GM12878 (cell line): Measurements from ENCODE around the gene EPHA8. TPM values are rescaled to one million over a fixed set of nuclear protein-coding genes. Genes with fewer than 3 reads are reported as not detected.

Experiments
- ATAC-seq: fragments of 200-7000 bp; cut with Tn5 transposase; 3 replicates; pipeline ENCODE4 v1.9.1; 2020; ENCODE audit warnings: mild to moderate bottlenecking, moderate library complexity
- BruUV-seq: library from RNA; stranded (reverse); fragments of 400-500 nt; replicated peaks from 2 replicates; lab custom pipeline; 2021; lab: Mats Ljungman, UMichigan
- CTCF ChIA-PET: fragments of 300-600 bp; sonication (Branson Sonifier 250); formaldehyde crosslinking; extraction: SDS; loops from one replicate; lab custom pipeline; 2021; ENCODE audit warnings: inconsistent platforms; lab: Yijun Ruan, JAX
- POLR2A ChIA-PET: fragments of 350-600 bp; formaldehyde crosslinking; extraction: SDS; loops from one replicate; lab custom pipeline; 2021; ENCODE audit warnings: inconsistent platforms; lab: Charles Lee
- RAD21 ChIA-PET: fragments of 300-600 bp; sonication (Branson Sonifier 250); formaldehyde crosslinking; loops from one replicate; lab custom pipeline; 2023; ENCODE audit warnings: antibody characterized with exemption; ENCODE audit not compliant: unreplicated experiment; lab: Charles Lee
- SMC1A ChIA-PET: fragments of 300-600 bp; sonication (Branson Sonifier 250); formaldehyde crosslinking; loops from one replicate; lab custom pipeline; 2023; ENCODE audit not compliant: unreplicated experiment, uncharacterized antibody; lab: Charles Lee
- DNase-seq: peaks from one replicate; pipeline ENCODE4 v3.0.0-alpha.2; 2011; ENCODE audit warnings: low read depth, low spot score
- FAIRE-seq: peaks from 3 replicates; lab custom pipeline; 2011; peaks lifted over from hg19 to GRCh38; lab: Jason Lieb, UNC
- H2AFZ ChIP-seq: 2 replicates; pipeline ENCODE4 v1.6.0; 2011; ENCODE audit warnings: low read depth, low read length, control low read depth; ENCODE audit not compliant: control insufficient read depth
- H3K27ac ChIP-seq: 2 replicates; pipeline ENCODE4 v1.5.1; 2011; ENCODE audit warnings: control low read depth; ENCODE audit not compliant: control insufficient read depth, insufficient read depth
- H3K27me3 ChIP-seq, 2 experiments: replicated peaks in 1 of 2; 2 replicates each; pipeline versions ENCODE4 v1.6.0 to v1.6.1; 2011; ENCODE audit warnings: low read length in 1 of 2; ENCODE audit not compliant: control insufficient read depth in 2 of 2, insufficient read depth in 2 of 2
- H3K36me3 ChIP-seq, 2 experiments: 2 replicates each; pipeline ENCODE4 v1.5.1; 2011; ENCODE audit warnings: low read length in 1 of 2; ENCODE audit not compliant: control insufficient read depth in 2 of 2, insufficient read depth in 2 of 2
- H3K4me1 ChIP-seq: 2 replicates; pipeline ENCODE4 v1.6.1; 2011; ENCODE audit warnings: mild to moderate bottlenecking, low read length, moderate library complexity, mixed read lengths; ENCODE audit not compliant: control insufficient read depth, insufficient read depth
- H3K4me2 ChIP-seq: 2 replicates; pipeline ENCODE4 v1.6.0; 2011; ENCODE audit warnings: control low read depth; ENCODE audit not compliant: control insufficient read depth, insufficient read depth
- H3K4me3 ChIP-seq: fragments of 200-600 bp; sonication (generic); 2 replicates; pipeline ENCODE4 v1.5.1; 2016
- H3K79me2 ChIP-seq: 2 replicates; pipeline ENCODE4 v1.6.0; 2011; ENCODE audit warnings: low read length; ENCODE audit not compliant: control insufficient read depth, insufficient read depth
- H3K9ac ChIP-seq: 2 replicates; pipeline ENCODE4 v1.8.0; 2011; ENCODE audit warnings: low read length, control low read depth, mixed read lengths; ENCODE audit not compliant: control insufficient read depth, insufficient read depth
- H3K9me3 ChIP-seq: replicated peaks from 3 replicates; pipeline ENCODE4 v1.5.1; 2011; ENCODE audit warnings: mild to moderate bottlenecking, low read length; ENCODE audit not compliant: control insufficient read depth, insufficient read depth
- H4K20me1 ChIP-seq: 2 replicates; pipeline ENCODE4 v1.6.0; 2011; ENCODE audit not compliant: control insufficient read depth, insufficient read depth
- BCL11A ChIP-seq: IDR thresholded peaks from 2 replicates; pipeline ENCODE4 v1.6.1; 2011; ENCODE audit warnings: low read depth, low read length
- CBX3 ChIP-seq: fragments of 200-600 bp; sonication (generic); IDR thresholded peaks from 2 replicates; pipeline ENCODE4 v1.6.1; 2016; ENCODE audit warnings: low read depth, borderline replicate concordance
- ETV6 ChIP-seq, 2 experiments: fragments of 450-650 bp in 1 of 2; IDR thresholded peaks in 1 of 2; conservative IDR thresholded peaks in 1 of 2; 2 replicates each; pipeline ENCODE4 v1.6.1; 2014; ENCODE audit warnings: antibody characterized with exemption in 1 of 2, borderline replicate concordance in 1 of 2, low read depth in 1 of 2, mild to moderate bottlenecking in 1 of 2, moderate library complexity in 1 of 2
- EZH2 ChIP-seq: IDR thresholded peaks from 2 replicates; pipeline ENCODE4 v1.6.1; 2012; ENCODE audit warnings: low read depth, mild to moderate bottlenecking, control low read depth, inconsistent platforms, low read length, borderline replicate concordance; ENCODE audit not compliant: control insufficient read depth
- FOXM1 ChIP-seq: IDR thresholded peaks from 2 replicates; pipeline ENCODE4 v1.6.1; 2012; ENCODE audit warnings: low read depth, mild to moderate bottlenecking, inconsistent platforms, low read length, moderate library complexity
- GATAD2B ChIP-seq: fragments of 450-650 bp; conservative IDR thresholded peaks from 2 replicates; pipeline ENCODE4 v1.6.1; 2017; ENCODE audit warnings: low read depth, mild to moderate bottlenecking, moderate library complexity
- NFIC ChIP-seq: IDR thresholded peaks from 2 replicates; pipeline ENCODE4 v1.6.1; 2012; ENCODE audit warnings: low read depth, mild to moderate bottlenecking, inconsistent platforms, low read length, moderate library complexity
- NFXL1 ChIP-seq: fragments of 450-650 bp; IDR thresholded peaks from 2 replicates; pipeline ENCODE4 v1.6.1; 2017; ENCODE audit warnings: antibody characterized with exemption, mild to moderate bottlenecking, borderline replicate concordance
- TCF3 ChIP-seq: IDR thresholded peaks from 2 replicates; pipeline ENCODE4 v1.6.1; 2012; ENCODE audit warnings: low read depth, mild to moderate bottlenecking, low read length, borderline replicate concordance; ENCODE audit not compliant: insufficient read depth
- ZNF217 ChIP-seq: fragments of 450-650 bp; IDR thresholded peaks from 2 replicates; pipeline ENCODE4 v1.6.1; 2017; ENCODE audit warnings: antibody characterized with exemption, mild to moderate bottlenecking
- WGBS: methylation state at CpG from one replicate; pipeline ENCODE4 v1.1.6; 2016; ENCODE audit warnings: low lambda C conversion rate; ENCODE audit not compliant: insufficient replicate concordance, insufficient coverage; ENCODE audit errors: missing lambda C conversion rate; 5-methylcytosine and 5-hydroxymethylcytosine counted together
- in situ Hi-C: fragments of 300-500 bp; cut with MboI; formaldehyde crosslinking; loops from 9 replicates; pipeline ENCODE4 v1.14.3; 2018; ENCODE audit warnings: mixed read lengths
- intact Hi-C: fragments of 100-400 bp; cut with micrococcal nuclease; formaldehyde crosslinking; loops from one replicate; pipeline ENCODE4 v1.14.2; 2022; ENCODE audit not compliant: unreplicated experiment
- polyA plus RNA-seq, 11 experiments: library from polyadenylated mRNA; depleted of rRNA in 4 of 11; unstranded in 6 of 11; stranded (reverse) in 5 of 11; fragments of >200 nt; fragmentation: Nextera tagmentation in 4 of 11; fragmentation: Illumina TruSeq in 1 of 11; extraction: Ambion mirVana in 4 of 11; extraction: Trizol in 1 of 11; gene quantifications; 1 replicate in 1 of 11; 2 replicates in 10 of 11; pipeline versions ENCODE4 v1.2.1 to v1.2.3, GENCODE V29; 2011 to 2016; ENCODE audit warnings: inconsistent platforms in 2 of 11, missing spikeins in 2 of 11, low read depth in 1 of 11
- total RNA-seq, 4 experiments: library from RNA; depleted of rRNA in 3 of 4; stranded (reverse); fragments of >200 nt in 3 of 4; fragmentation: Illumina TruSeq in 1 of 4; extraction: Trizol in 1 of 4; gene quantifications; 2 replicates each; pipeline versions ENCODE4 v1.2.1 to v1.2.3, GENCODE V29; 2013 to 2021
- TF ChIP-seq, protein P1 (sequence below): fragments of 450-650 bp; IDR thresholded peaks from 2 replicates; pipeline ENCODE4 v1.6.1; 2017; ENCODE audit warnings: mild to moderate bottlenecking, moderate library complexity
- TF ChIP-seq, protein P2 (sequence below): IDR thresholded peaks from 2 replicates; pipeline ENCODE4 v1.6.1; 2012; ENCODE audit warnings: low read length, inconsistent platforms
- TF ChIP-seq, protein P3 (sequence below): fragments of 450-650 bp; formaldehyde crosslinking; IDR thresholded peaks from 2 replicates; pipeline ENCODE4 v1.5.0; 2022; ENCODE audit warnings: mild to moderate bottlenecking, missing genetic modification characterization
- TF ChIP-seq, protein P4 (sequence below): fragments of 450-650 bp; IDR thresholded peaks from 2 replicates; pipeline ENCODE4 v1.6.1; 2017; ENCODE audit warnings: mild to moderate bottlenecking

EPHA8 gene
- total and polyA plus RNA-seq, 10 of the 15 experiments (the other 5 are each of a cell fraction or from before 2014, with no cell fraction given): not detected

DNA sequence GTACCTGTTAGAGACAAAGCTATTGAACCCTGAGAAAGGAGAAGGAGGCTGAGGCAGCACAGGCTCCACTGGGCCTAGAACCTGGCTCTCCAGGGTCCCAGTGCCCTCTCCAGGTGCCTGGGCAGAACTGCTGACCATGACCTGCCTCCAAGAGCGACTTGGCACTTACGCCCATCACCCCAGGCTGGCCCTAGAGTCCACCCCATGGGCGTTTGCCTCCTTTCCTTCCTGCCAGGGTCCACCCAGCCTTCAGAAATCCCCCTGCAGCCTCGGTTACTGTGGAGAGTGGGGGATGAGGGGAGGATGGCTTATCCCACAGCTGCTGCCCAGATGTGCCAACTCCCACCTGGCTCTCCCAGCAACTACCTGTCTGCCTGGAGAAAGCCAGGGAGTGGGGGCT, 58.5 kb downstream of the EPHA8 start:
- POLR2A ChIA-PET: no interaction called here
- 2% methylated on average over 4 of the region's 4 CpGs for whole genome bisulfite sequencing
- H3K4me1 ChIP-seq: no peaks in the 10 kb centered on the region
- no peaks in the 10 kb centered on the region for H4K20me1 ChIP-seq
- no TSS peak for BruUV-seq
- H2AFZ ChIP-seq: no peak overlapping the region
- H3K9me3 ChIP-seq: no peaks in the 10 kb centered on the region
- H3K9ac ChIP-seq: no peak overlapping the region
- ATAC-seq: no peak
- SMC1A ChIA-PET: no interaction called here
- peaks cover 0 to 3% of the 10 kb centered on the region in 2 experiments; a peak in 3 of 4 replicates for H3K27me3 ChIP-seq
- CTCF ChIA-PET: no interaction called here
- H3K27ac ChIP-seq: no peak overlapping the region
- no peaks in the 10 kb centered on the region for H3K36me3 ChIP-seq
- no peak overlapping the region for H3K4me2 ChIP-seq
- DNase-seq: no peak
- H3K79me2 ChIP-seq: no peaks in the 10 kb centered on the region
- intact Hi-C loops (no loop called here), in situ Hi-C loops (no loop called here)
- RAD21 ChIA-PET: no interaction called here
- FAIRE-seq: no peak
- no peak overlapping the region for H3K4me3 ChIP-seq
- TF ChIP-seq NFIC: no peak
- no peak for TF ChIP-seq ETV6 (conservative IDR thresholded peaks at IDR 0.05 in 1 of 2, IDR thresholded peaks at IDR 0.05 in 1 of 2; ENCODE audit: borderline replicate concordance in 1 of 2, low read depth in 1 of 2)
- TF ChIP-seq, protein P1, sequence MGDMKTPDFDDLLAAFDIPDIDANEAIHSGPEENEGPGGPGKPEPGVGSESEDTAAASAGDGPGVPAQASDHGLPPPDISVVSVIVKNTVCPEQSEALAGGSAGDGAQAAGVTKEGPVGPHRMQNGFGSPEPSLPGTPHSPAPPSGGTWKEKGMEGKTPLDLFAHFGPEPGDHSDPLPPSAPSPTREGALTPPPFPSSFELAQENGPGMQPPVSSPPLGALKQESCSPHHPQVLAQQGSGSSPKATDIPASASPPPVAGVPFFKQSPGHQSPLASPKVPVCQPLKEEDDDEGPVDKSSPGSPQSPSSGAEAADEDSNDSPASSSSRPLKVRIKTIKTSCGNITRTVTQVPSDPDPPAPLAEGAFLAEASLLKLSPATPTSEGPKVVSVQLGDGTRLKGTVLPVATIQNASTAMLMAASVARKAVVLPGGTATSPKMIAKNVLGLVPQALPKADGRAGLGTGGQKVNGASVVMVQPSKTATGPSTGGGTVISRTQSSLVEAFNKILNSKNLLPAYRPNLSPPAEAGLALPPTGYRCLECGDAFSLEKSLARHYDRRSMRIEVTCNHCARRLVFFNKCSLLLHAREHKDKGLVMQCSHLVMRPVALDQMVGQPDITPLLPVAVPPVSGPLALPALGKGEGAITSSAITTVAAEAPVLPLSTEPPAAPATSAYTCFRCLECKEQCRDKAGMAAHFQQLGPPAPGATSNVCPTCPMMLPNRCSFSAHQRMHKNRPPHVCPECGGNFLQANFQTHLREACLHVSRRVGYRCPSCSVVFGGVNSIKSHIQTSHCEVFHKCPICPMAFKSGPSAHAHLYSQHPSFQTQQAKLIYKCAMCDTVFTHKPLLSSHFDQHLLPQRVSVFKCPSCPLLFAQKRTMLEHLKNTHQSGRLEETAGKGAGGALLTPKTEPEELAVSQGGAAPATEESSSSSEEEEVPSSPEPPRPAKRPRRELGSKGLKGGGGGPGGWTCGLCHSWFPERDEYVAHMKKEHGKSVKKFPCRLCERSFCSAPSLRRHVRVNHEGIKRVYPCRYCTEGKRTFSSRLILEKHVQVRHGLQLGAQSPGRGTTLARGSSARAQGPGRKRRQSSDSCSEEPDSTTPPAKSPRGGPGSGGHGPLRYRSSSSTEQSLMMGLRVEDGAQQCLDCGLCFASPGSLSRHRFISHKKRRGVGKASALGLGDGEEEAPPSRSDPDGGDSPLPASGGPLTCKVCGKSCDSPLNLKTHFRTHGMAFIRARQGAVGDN: no peak
- TF ChIP-seq, protein P2, sequence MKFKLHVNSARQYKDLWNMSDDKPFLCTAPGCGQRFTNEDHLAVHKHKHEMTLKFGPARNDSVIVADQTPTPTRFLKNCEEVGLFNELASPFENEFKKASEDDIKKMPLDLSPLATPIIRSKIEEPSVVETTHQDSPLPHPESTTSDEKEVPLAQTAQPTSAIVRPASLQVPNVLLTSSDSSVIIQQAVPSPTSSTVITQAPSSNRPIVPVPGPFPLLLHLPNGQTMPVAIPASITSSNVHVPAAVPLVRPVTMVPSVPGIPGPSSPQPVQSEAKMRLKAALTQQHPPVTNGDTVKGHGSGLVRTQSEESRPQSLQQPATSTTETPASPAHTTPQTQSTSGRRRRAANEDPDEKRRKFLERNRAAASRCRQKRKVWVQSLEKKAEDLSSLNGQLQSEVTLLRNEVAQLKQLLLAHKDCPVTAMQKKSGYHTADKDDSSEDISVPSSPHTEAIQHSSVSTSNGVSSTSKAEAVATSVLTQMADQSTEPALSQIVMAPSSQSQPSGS: no peak
- TF ChIP-seq EZH2: no peak
- TF ChIP-seq, protein P3, sequence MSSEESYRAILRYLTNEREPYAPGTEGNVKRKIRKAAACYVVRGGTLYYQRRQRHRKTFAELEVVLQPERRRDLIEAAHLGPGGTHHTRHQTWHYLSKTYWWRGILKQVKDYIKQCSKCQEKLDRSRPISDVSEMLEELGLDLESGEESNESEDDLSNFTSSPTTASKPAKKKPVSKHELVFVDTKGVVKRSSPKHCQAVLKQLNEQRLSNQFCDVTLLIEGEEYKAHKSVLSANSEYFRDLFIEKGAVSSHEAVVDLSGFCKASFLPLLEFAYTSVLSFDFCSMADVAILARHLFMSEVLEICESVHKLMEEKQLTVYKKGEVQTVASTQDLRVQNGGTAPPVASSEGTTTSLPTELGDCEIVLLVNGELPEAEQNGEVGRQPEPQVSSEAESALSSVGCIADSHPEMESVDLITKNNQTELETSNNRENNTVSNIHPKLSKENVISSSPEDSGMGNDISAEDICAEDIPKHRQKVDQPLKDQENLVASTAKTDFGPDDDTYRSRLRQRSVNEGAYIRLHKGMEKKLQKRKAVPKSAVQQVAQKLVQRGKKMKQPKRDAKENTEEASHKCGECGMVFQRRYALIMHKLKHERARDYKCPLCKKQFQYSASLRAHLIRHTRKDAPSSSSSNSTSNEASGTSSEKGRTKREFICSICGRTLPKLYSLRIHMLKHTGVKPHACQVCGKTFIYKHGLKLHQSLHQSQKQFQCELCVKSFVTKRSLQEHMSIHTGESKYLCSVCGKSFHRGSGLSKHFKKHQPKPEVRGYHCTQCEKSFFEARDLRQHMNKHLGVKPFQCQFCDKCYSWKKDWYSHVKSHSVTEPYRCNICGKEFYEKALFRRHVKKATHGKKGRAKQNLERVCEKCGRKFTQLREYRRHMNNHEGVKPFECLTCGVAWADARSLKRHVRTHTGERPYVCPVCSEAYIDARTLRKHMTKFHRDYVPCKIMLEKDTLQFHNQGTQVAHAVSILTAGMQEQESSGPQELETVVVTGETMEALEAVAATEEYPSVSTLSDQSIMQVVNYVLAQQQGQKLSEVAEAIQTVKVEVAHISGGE (CRISPR knock-in tag): no peak
- TF ChIP-seq CBX3: no peak
- TF ChIP-seq NFXL1: no peak
- TF ChIP-seq BCL11A: no peak
- TF ChIP-seq GATAD2B: no peak
- TF ChIP-seq ZNF217: no peak
- TF ChIP-seq TCF3: no peak
- no peak for TF ChIP-seq FOXM1
- TF ChIP-seq, protein P4, sequence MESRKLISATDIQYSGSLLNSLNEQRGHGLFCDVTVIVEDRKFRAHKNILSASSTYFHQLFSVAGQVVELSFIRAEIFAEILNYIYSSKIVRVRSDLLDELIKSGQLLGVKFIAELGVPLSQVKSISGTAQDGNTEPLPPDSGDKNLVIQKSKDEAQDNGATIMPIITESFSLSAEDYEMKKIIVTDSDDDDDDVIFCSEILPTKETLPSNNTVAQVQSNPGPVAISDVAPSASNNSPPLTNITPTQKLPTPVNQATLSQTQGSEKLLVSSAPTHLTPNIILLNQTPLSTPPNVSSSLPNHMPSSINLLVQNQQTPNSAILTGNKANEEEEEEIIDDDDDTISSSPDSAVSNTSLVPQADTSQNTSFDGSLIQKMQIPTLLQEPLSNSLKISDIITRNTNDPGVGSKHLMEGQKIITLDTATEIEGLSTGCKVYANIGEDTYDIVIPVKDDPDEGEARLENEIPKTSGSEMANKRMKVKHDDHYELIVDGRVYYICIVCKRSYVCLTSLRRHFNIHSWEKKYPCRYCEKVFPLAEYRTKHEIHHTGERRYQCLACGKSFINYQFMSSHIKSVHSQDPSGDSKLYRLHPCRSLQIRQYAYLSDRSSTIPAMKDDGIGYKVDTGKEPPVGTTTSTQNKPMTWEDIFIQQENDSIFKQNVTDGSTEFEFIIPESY: no peak
